Gastroesophageal sphincter (tissue), 4 donors: ENCODE data around the gene ANKRD1. TPM values are rescaled to one million over a fixed set of nuclear protein-coding genes. Genes with fewer than 3 reads are reported as not detected.
A peak's percentile ranks its signal among the peaks of the same experiment; 100 is the strongest.

Experiments used
- ATAC-seq: fragments of 150-250 bp; one replicate; pipeline ENCODE4 v1.9.1; 2016; ENCODE audit warnings: mild to moderate bottlenecking, moderate library complexity
- H3K27ac ChIP-seq, 4 donors: fragments of 200-600 bp; sonication (generic) in 3 of 4; 1 replicate in 3 of 4; 2 replicates in 1 of 4; pipeline ENCODE4 v1.5.1; 2016 to 2019
- H3K27me3 ChIP-seq: fragments of 200-600 bp; sonication (generic); one replicate; pipeline ENCODE4 v1.5.1; 2019
- H3K36me3 ChIP-seq, 2 donors: fragments of 200-600 bp; sonication (generic); one replicate each; pipeline ENCODE4 v1.5.1; 2019; ENCODE audit warnings: control low read depth in 1 of 2
- H3K4me1 ChIP-seq, 3 donors: fragments of 200-600 bp; sonication (generic); 1 replicate in 2 of 3; 2 replicates in 1 of 3; pipeline ENCODE4 v1.5.1; 2016 to 2019; ENCODE audit warnings: control low read depth in 2 of 3
- H3K4me3 ChIP-seq, 2 donors: fragments of 200-600 bp; sonication (generic); one replicate each; pipeline ENCODE4 v1.5.1; 2019; ENCODE audit warnings: mild to moderate bottlenecking in 1 of 2, moderate library complexity in 1 of 2
- H3K9me3 ChIP-seq, 3 donors: fragments of 200-600 bp; sonication (generic); one replicate each; pipeline ENCODE4 v1.5.1; 2017 to 2019; ENCODE audit warnings: control low read depth in 2 of 3
- CTCF ChIP-seq, 4 experiments: fragments of 200-600 bp in 2 of 4; fragments of 450-650 bp in 2 of 4; sonication (generic) in 1 of 4; IDR thresholded peaks; one replicate each; pipeline ENCODE4 v1.5.1; 2017 to 2019; ENCODE audit warnings: antibody characterized with exemption in 4 of 4, mild to moderate bottlenecking in 2 of 4, moderate library complexity in 2 of 4
- EP300 ChIP-seq: sonication (generic); formaldehyde crosslinking; IDR thresholded peaks from one replicate; pipeline ENCODE4 v1.6.1; 2017; ENCODE audit warnings: antibody characterized with exemption, mild to moderate bottlenecking
- POLR2A ChIP-seq, 2 donors: fragments of 450-650 bp; IDR thresholded peaks; one replicate each; pipeline ENCODE4 v1.6.1; 2017; ENCODE audit warnings: antibody characterized with exemption in 2 of 2, mild to moderate bottlenecking in 2 of 2, moderate library complexity in 1 of 2
- POLR2AphosphoS5 ChIP-seq: sonication (generic); formaldehyde crosslinking; IDR thresholded peaks from one replicate; pipeline ENCODE4 v1.6.1; 2017; ENCODE audit warnings: antibody characterized with exemption
- WGBS, 2 donors: methylation state at CpG; one replicate each; pipeline ENCODE4 v1.1.5; 2018; ENCODE audit warnings: low coverage in 1 of 2; 5-methylcytosine and 5-hydroxymethylcytosine counted together
- total RNA-seq, 4 donors: library from RNA; depleted of rRNA; stranded (reverse); fragments of >200 nt; gene quantifications; one replicate each; pipeline ENCODE4 v1.1.0, GENCODE V29; 2016

ANKRD1 gene
- total RNA-seq, result not detected

GRCh38 chr10:90920986-90921666 lies at the start of gene ANKRD1:
Gene ANKRD1, minus strand, starts transcription at chr10:90921087. Its CDS starts 60 bp downstream, at chr10:90921027.
- WGBS, 2 donors, result 30 to 38% methylated on average over 3 of the region's 5 CpGs
- Histone ChIP-seq H3K4me1 (no peaks in the 10 kb centered on the region), H3K36me3 (no peaks in the 10 kb centered on the region), H3K4me3 (no peak within 1 kb of the TSS), H3K27ac (no peak within 1 kb of the TSS), H3K9me3 (no peaks in the 10 kb centered on the region), H3K27me3 (peaks cover 47% of the 10 kb centered on the region)
- TF ChIP-seq POLR2A (IDR thresholded peaks at IDR 0.05) (no peak), EP300 (no peak), CTCF (IDR thresholded peaks at IDR 0.05) (no peak), POLR2AphosphoS5 (no peak)
- no peak for ATAC-seq

GRCh38 chr10:90969947-90970673 lies 49.2 kb upstream of the ANKRD1 start:
- H3K4me1 ChIP-seq, result peaks cover 0 to 1% (median 0%) of the 10 kb centered on the region in 3 donors
- no peaks in the 10 kb centered on the region for H3K36me3 ChIP-seq
- no peak overlapping the region for H3K4me3 ChIP-seq
- WGBS, 2 donors, result 73 to 77% methylated on average over 4 to 6 of the region's 6 CpGs
- no peaks in the 10 kb centered on the region for H3K27me3 ChIP-seq
- TF ChIP-seq POLR2AphosphoS5, result no peak
- H3K27ac ChIP-seq, result no peak overlapping the region
- no peak for ATAC-seq
- peaks cover 0 to 6% (median 0%) of the 10 kb centered on the region in 3 donors for H3K9me3 ChIP-seq

- no peak for ATAC-seq
- TF ChIP-seq POLR2AphosphoS5 (no peak), CTCF (IDR thresholded peaks at IDR 0.05) (no peak), POLR2A (IDR thresholded peaks at IDR 0.05) (no peak), EP300 (no peak)
- H3K4me1 ChIP-seq, result peaks cover 0 to 8% (median 0%) of the 10 kb centered on the region in 3 donors
- H3K36me3 ChIP-seq, result no peaks in the 10 kb centered on the region
- WGBS, 2 donors, result 52 to 69% methylated on average over 4 to 5 of the region's 5 CpGs
- H3K27ac ChIP-seq, result peak overlapping the region in 1 of 4 donors; percentile 22
- H3K4me3 ChIP-seq, result no peak overlapping the region
- no peaks in the 10 kb centered on the region for H3K9me3 ChIP-seq
- H3K27me3 ChIP-seq, result no peaks in the 10 kb centered on the region
Measured at GRCh38 chr10:90969121-90969534, 48.2 kb upstream of the ANKRD1 start.

- 41 to 47% methylated on average over 6 of the region's 6 CpGs for WGBS, 2 donors
- Histone ChIP-seq H3K4me1 (peaks cover 0 to 8% (median 0%) of the 10 kb centered on the region in 3 donors), H3K36me3 (no peaks in the 10 kb centered on the region), H3K4me3 (no peak overlapping the region), H3K27ac (peak overlapping the region in 1 of 4 donors; percentile 22), H3K27me3 (no peaks in the 10 kb centered on the region), H3K9me3 (no peaks in the 10 kb centered on the region)
- TF ChIP-seq EP300 (no peak), POLR2A (IDR thresholded peaks at IDR 0.05) (no peak), CTCF (IDR thresholded peaks at IDR 0.05) (no peak), POLR2AphosphoS5 (peak; percentile 35)
- ATAC-seq, result no peak
Measured at GRCh38 chr10:90968328-90969081, 47.6 kb upstream of the ANKRD1 start.

GRCh38 chr10:90967865-90968264 lies 47.0 kb upstream of the ANKRD1 start:
- H3K36me3 ChIP-seq, result no peaks in the 10 kb centered on the region

More at GRCh38 chr10:90967865-90968264, 47.0 kb upstream of the ANKRD1 start:
- WGBS, 2 donors, result 78 to 93% methylated on average over 2 to 3 of the region's 3 CpGs
- peaks cover 0 to 8% (median 0%) of the 10 kb centered on the region in 3 donors for H3K4me1 ChIP-seq
- no peaks in the 10 kb centered on the region for H3K27me3 ChIP-seq
- TF ChIP-seq POLR2A (IDR thresholded peaks at IDR 0.05) (no peak), CTCF (IDR thresholded peaks at IDR 0.05) (no peak)
- no peak overlapping the region for H3K4me3 ChIP-seq
- no peaks in the 10 kb centered on the region for H3K9me3 ChIP-seq
- no peak overlapping the region for H3K27ac ChIP-seq
- ATAC-seq, result no peak
